HPDE6-E6E7 (cell line): Measurements from ENCODE around the gene PCDHGB7.
"Not testable (repeated sequence)": the region's sequence is repeated elsewhere in the genome, so short reads cannot be mapped to it uniquely, and the experiment has no call there.

ENCODE experiments used
- DNase-seq: peaks from one replicate; pipeline ENCODE4 v3.0.0; 2011; ENCODE audit warnings: missing footprints; ENCODE audit errors: extremely low spot score

Gene PCDHGB7

GRCh38 chr5:141397756-141398551 lies 19.5 kb upstream of the PCDHGB7 start, which contains the start of gene PCDHGB5:
TSS of gene PCDHGB5 (plus strand) at chr5:141397947. CDS start at chr5:141398128, 181 bp downstream.
- DNase-seq, result not testable (repeated sequence)

DNA sequence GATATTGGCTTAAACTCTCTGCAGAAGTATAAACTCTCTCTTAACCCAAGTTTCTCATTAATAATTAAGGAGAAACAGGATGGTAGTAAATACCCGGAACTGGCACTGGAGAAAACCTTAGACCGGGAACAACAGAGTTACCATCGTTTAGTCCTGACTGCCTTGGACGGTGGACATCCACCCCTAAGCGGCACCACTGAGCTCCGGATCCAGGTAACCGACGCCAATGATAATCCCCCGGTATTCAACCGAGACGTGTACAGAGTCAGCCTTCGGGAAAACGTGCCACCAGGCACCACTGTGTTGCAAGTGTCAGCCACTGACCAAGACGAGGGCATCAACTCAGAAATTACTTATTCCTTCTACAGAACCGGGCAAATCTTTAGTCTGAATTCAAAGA lies 18.9 kb upstream of the PCDHGB7 start:
- DNase-seq, result no peak

- DNase-seq, result no peak
These were observed 17.8 kb upstream of the PCDHGB7 start for GRCh38 chr5:141399555-141400258.

- DNase-seq, result peak; percentile 17
These were observed 14.8 kb upstream of the PCDHGB7 start, which contains the start of gene PCDHGA9 for GRCh38 chr5:141402553-141403243. TSS of gene PCDHGA9 (plus strand) at chr5:141402778. CDS start at chr5:141402953, 175 bp downstream.

- no peak for DNase-seq
These were observed 14.1 kb upstream of the PCDHGB7 start for GRCh38 chr5:141403387-141403786.

DNA sequence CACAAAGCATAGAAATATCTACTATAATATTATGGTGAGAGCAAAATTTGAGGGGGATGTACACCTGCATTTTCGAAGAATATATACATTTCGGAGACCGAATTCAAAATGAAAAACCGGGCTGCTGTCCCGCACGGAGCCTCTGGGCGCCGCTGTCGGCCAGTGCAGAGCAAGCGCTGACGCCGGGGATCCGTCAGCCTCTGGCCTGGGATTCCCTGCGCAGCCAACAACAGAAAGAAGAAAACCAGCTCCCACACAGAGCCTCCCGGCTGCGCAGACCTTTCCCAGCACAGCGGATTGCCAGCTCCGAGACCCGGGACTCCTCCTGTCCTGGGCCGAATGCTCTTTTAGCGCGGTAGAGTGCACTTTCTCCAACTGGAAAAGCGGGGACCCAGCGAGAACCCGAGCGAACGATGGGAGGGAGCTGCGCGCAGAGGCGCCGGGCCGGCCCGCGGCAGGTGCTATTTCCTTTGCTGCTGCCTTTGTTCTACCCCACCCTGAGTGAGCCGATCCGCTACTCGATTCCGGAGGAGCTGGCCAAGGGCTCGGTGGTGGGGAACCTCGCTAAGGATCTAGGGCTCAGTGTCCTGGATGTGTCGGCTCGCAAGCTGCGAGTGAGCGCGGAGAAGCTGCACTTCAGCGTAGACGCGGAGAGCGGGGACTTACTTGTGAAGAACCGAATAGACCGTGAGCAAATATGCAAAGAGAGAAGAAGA lies 9.5 kb upstream of the PCDHGB7 start, which contains the start of gene PCDHGB6:
Gene PCDHGB6, plus strand, starts transcription at position 232 of the 716 bp plus-strand sequence. Its CDS starts 182 bp downstream, at position 414.
- peak; percentile 29 for DNase-seq

DNA sequence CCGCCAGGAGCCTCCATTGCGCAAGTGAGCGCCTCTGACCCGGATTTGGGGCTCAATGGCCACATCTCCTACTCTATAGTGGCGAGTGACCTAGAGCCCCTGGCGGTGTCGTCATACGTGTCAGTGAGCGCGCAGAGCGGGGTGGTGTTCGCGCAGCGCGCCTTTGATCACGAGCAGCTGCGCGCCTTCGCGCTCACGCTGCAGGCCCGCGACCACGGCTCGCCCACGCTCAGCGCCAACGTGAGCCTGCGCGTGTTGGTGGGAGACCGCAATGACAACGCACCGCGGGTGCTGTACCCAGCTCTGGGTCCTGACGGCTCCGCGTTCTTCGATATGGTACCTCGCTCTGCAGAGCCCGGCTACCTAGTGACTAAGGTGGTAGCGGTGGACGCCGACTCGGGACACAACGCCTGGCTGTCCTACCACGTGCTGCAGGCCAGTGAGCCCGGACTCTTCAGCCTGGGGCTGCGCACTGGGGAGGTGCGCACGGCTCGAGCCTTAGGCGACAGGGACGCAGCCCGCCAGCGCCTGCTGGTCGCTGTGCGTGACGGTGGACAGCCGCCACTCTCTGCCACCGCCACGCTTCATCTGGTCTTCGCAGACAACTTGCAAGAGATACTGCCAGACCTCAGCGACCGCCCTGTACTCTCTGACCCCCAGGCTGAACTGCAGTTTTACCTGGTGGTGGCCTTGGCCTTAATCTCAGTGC lies 7.7 kb upstream of the PCDHGB7 start:
- no peak for DNase-seq

DNA sequence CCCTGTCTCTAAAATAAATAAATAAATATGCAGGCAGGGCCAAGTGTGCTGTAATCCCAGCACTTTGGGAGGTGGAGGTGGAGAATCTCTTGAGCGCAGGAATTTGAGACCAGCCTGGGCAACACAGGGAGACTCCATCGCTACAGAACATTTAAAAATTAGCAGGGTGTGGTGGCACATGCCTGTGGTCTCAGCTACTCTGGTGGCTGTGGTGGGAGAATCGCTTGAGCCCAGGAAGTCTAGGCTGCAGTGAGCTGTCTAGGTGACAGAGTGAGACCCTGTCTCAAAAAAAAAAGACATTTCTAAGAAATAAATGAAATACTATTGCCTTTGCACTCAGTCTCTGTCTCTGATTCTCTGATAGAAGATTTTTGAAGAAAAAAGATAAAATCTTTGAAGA lies 5.9 kb upstream of the PCDHGB7 start:
- no peak for DNase-seq

- peak; percentile 59 for DNase-seq
These were observed 4.5 kb upstream of the PCDHGB7 start, which contains the start of gene PCDHGA10 for GRCh38 chr5:141412854-141413539. TSS of gene PCDHGA10 (plus strand) at chr5:141412987. CDS start at chr5:141413176, 189 bp downstream.

DNA sequence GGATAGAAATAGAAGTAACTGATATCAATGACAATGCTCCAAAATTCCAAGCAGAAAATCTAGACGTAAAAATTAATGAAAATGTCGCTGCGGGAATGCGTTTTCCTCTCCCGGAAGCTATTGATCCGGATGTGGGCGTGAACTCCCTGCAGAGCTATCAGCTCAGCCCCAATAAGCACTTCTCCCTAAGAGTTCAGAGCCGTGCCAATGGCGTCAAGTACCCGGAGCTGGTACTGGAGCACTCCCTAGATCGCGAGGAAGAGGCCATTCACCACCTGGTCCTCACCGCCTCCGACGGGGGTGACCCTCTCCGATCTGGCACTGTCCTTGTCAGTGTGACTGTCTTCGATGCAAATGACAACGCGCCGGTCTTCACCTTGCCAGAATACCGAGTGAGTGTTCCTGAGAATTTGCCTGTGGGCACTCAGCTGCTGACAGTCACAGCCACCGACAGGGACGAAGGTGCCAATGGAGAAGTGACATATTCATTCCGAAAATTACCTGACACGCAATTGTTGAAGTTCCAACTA lies 3.9 kb upstream of the PCDHGB7 start:
- no peak for DNase-seq

DNA sequence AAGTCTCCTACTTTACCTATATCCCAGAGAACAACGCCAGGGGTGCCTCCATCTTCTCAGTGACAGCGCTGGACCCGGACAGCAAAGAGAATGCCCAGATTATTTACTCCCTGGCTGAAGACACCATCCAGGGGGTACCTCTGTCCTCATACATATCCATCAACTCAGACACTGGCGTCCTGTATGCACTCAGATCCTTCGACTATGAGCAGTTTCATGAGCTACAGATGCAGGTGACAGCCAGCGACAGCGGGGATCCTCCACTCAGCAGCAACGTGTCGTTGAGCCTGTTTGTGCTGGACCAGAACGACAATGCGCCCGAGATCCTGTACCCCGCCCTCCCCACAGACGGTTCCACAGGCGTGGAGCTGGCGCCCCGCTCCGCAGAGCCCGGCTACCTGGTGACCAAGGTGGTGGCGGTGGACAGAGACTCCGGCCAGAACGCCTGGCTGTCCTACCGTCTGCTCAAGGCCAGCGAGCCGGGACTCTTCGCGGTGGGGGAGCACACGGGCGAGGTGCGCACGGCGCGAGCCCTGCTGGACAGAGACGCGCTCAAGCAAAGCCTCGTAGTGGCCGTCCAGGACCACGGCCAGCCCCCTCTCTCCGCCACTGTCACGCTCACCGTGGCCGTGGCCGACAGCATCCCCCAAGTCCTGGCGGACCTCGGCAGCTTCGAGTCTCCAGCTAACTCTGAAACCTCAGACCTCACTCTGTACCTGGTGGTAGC lies 2.8 kb upstream of the PCDHGB7 start:
- not testable (repeated sequence) for DNase-seq

- not testable (repeated sequence) for DNase-seq
These were observed 2.2 kb upstream of the PCDHGB7 start for GRCh38 chr5:141415275-141415618.

GRCh38 chr5:141419074-141419880 lies 1.8 kb downstream of the PCDHGB7 start:
- no peak for DNase-seq

GRCh38 chr5:141420855-141421488 lies 3.5 kb downstream of the PCDHGB7 start, which contains the start of gene PCDHGA11:
TSS of gene PCDHGA11 (plus strand) at chr5:141421051. CDS start at chr5:141421228, 177 bp downstream.
- DNase-seq, result no peak

DNA sequence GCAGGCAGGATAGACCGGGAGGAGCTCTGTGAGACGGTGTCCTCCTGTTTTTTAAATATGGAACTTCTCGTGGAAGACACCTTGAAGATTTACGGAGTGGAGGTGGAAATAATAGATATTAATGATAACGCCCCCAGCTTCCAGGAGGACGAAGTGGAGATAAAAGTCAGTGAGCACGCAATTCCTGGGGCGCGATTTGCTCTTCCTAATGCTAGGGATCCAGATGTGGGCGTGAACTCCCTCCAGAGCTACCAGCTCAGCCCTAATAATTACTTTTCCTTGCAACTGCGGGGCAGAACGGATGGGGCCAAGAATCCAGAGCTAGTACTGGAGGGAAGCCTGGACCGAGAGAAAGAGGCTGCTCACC lies 4.0 kb downstream of the PCDHGB7 start:
- DNase-seq, result no peak

GRCh38 chr5:141422742-141423291 lies 5.3 kb downstream of the PCDHGB7 start:
- DNase-seq, result no peak

DNA sequence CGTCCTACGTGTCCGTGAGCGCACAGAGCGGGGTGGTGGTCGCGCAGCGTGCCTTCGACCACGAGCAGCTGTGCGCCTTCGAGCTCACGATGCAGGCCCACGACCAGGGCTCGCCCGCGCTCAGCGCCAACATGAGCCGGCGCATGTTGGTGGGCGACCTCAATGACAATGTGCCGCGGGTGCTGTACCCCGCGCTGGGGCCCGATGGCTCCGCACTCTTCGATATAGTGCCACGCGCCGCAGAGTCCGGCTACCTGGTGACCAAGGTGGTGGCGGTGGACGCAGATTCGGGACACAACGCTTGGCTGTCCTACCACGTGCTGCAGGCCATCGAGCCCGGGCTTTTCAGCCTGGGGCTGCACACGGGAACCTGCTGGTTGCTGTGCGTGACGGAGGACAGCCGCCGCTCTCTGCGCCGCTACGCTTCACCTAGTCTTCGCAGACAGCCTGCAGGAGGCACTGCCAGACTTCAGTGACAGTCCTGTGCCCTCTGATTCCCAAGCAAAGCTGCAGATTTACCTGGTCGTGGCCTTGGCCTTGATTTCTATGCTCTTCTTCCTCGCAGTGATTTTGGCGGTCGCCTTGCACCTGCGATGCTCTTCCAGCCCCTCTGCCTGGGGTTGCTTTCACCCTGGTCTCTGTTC lies 10.4 kb downstream of the PCDHGB7 start:
- no peak for DNase-seq
